Body of pancreas (tissue), 4 donors: ENCODE results near the gene SLMAP. TPM values are rescaled to one million over a fixed set of nuclear protein-coding genes. Genes with fewer than 3 reads are reported as not detected.

Source experiments
- ATAC-seq: fragments of 150-250 bp; one replicate; pipeline ENCODE4 v1.9.1; 2016
- DNase-seq, 4 donors: peaks; one replicate each; pipeline ENCODE4 v3.0.0-alpha.2; 2019
- H3K27ac ChIP-seq, 4 donors: fragments of 200-600 bp; sonication (generic); 1 replicate in 3 of 4; 2 replicates in 1 of 4; pipeline versions ENCODE4 v1.5.1 to v1.6.1; 2016 to 2019; ENCODE audit warnings: mild to moderate bottlenecking in 1 of 4, mixed read lengths in 1 of 4, moderate library complexity in 1 of 4
- H3K27me3 ChIP-seq, 2 donors: fragments of 200-600 bp; sonication (generic); one replicate each; pipeline ENCODE4 v1.6.0; 2016; ENCODE audit warnings: mild to moderate bottlenecking in 1 of 2
- H3K36me3 ChIP-seq, 2 donors: fragments of 200-600 bp; sonication (generic); replicated peaks in 1 of 2; 2 replicates each; pipeline ENCODE4 v1.5.1; 2016; ENCODE audit warnings: low read depth in 2 of 2; ENCODE audit not compliant: insufficient read depth in 1 of 2
- H3K4me1 ChIP-seq: fragments of 200-600 bp; sonication (generic); one replicate; pipeline ENCODE4 v1.6.0; 2016
- H3K4me3 ChIP-seq, 2 donors: fragments of 200-600 bp; sonication (generic); 1 replicate in 1 of 2; 2 replicates in 1 of 2; pipeline ENCODE4 v1.5.1; 2016 to 2019
- H3K9me3 ChIP-seq, 3 donors: fragments of 200-600 bp; sonication (generic); 1 replicate in 2 of 3; 2 replicates in 1 of 3; pipeline ENCODE4 v1.5.1; 2016
- CTCF ChIP-seq, 7 experiments: fragments of 450-650 bp in 4 of 7; fragments of 200-600 bp in 3 of 7; sonication (generic) in 3 of 7; IDR thresholded peaks; one replicate each; pipeline ENCODE4 v1.5.1; 2016 to 2019; ENCODE audit warnings: antibody characterized with exemption in 7 of 7
- POLR2A ChIP-seq, 3 donors: fragments of 450-650 bp; IDR thresholded peaks; one replicate each; pipeline ENCODE4 v1.6.1; 2016; ENCODE audit warnings: antibody characterized with exemption in 3 of 3, mild to moderate bottlenecking in 2 of 3
- WGBS, 2 donors: methylation state at CpG; one replicate each; pipeline ENCODE4 v1.1.5; 2017; 5-methylcytosine and 5-hydroxymethylcytosine counted together
- intact Hi-C: fragments of 100-400 bp; cut with DNase I; formaldehyde crosslinking; loops from one replicate; pipeline ENCODE4 v1.15.1; 2023
- total RNA-seq, 2 donors: library from RNA; depleted of rRNA; stranded (reverse); fragments of >200 nt; gene quantifications; one replicate each; pipeline ENCODE4 v1.1.0, GENCODE V29; 2016

The SLMAP gene
- total RNA-seq, 2 donors from 2014 or later, result 36.6 TPM

DNA sequence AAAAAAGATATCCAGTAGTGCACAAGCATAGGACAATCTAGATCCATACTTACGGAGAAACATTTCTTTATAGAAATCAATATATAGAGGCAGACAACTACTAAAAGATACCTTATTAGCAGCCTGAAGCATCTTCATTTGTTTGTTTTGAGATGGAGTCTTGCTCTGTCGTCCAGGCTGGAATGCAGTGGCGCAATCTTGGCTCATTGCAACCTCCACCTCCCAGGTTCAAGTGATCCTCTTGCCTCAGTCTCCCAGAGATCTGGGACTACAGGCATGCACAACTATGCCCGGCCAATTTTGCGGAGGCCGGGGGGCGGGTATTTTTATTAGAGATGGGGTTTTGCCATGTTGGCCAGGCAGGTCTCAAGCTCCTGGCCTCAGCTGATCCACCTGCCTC is 18.3 kb upstream of the SLMAP start:
- Histone ChIP-seq H3K36me3 (no peaks in the 10 kb centered on the region), H3K27me3 (no peaks in the 10 kb centered on the region), H3K27ac (no peak overlapping the region), H3K4me1 (no peaks in the 10 kb centered on the region), H3K4me3 (no peak overlapping the region), H3K9me3 (no peaks in the 10 kb centered on the region)
- 91 to 94% methylated on average over 3 to 7 of the region's 7 CpGs for WGBS, 2 donors
- DNase-seq (no peak), ATAC-seq (no peak)
- intact Hi-C loops, result no loop called here
- TF ChIP-seq CTCF (IDR thresholded peaks at IDR 0.05) (no peak), POLR2A (IDR thresholded peaks at IDR 0.05) (no peak)

DNA sequence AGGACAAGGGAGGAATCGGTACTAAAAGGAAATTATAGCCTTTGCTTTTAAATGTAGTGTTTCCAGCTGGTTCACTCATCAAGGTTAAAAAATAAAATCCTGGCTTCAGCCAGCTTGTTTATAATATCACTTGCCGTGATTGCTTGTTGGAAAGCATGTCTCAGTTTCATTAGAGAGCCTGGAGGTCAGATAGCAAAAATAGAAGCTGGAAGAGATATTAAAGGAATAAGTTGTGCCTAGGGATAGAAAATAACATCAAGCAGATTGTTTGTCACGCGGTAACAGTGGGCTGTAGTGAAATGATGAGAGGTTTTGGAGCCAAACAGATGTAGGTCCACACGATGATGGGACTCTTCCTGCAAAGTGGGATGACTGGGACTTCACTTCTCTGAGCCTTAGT is 17.7 kb upstream of the SLMAP start:
- WGBS, 2 donors, result 76 to 83% methylated on average over 5 of the region's 5 CpGs
- Histone ChIP-seq H3K4me3 (no peak overlapping the region), H3K27ac (no peak overlapping the region), H3K4me1 (no peaks in the 10 kb centered on the region), H3K27me3 (no peaks in the 10 kb centered on the region), H3K36me3 (no peaks in the 10 kb centered on the region), H3K9me3 (no peaks in the 10 kb centered on the region)
- ATAC-seq (no peak), DNase-seq (no peak)
- TF ChIP-seq CTCF (IDR thresholded peaks at IDR 0.05), result no peak
- TF ChIP-seq POLR2A (IDR thresholded peaks at IDR 0.05), result no peak
- intact Hi-C loops, result no loop called here

DNA sequence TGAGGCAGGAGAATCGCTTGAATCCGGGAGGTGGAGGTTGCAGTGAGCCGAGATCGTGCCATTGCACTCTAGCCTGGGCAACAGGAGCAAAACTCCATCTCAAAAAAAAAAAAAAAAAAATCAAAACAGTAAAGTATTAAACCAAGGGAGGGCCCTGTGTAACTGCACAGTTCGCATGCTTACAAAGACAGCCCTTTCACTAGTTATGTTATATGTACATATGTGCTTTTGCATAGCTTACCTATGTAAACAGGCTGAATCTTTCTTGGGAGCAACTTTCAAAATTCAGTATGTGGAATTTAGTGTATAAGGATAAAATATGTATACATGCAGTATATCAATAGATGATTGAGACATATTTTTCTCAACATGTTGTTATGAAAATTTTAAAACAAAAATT is 16.1 kb upstream of the SLMAP start:
- no peaks in the 10 kb centered on the region for H3K27me3 ChIP-seq
- H3K9me3 ChIP-seq, result no peaks in the 10 kb centered on the region
- H3K27ac ChIP-seq, result no peak overlapping the region
- TF ChIP-seq CTCF (IDR thresholded peaks at IDR 0.05), result no peak
- no peak for TF ChIP-seq POLR2A (IDR thresholded peaks at IDR 0.05)
- WGBS, 2 donors, result 89 to 93% methylated on average over 5 of the region's 5 CpGs
- DNase-seq, result no peak
- intact Hi-C loops, result no loop called here
- H3K4me1 ChIP-seq, result no peaks in the 10 kb centered on the region
- ATAC-seq, result no peak
- H3K4me3 ChIP-seq, result no peak overlapping the region
- H3K36me3 ChIP-seq, result no peaks in the 10 kb centered on the region

GRCh38 chr3:57743496-57743895 is 12.6 kb upstream of the SLMAP start:
- 57 to 93% methylated on average over 1 of the region's 1 CpG for WGBS, 2 donors
- ATAC-seq (no peak), DNase-seq (no peak)
- TF ChIP-seq POLR2A (IDR thresholded peaks at IDR 0.05) (no peak), CTCF (IDR thresholded peaks at IDR 0.05) (no peak)
- Histone ChIP-seq H3K27ac (no peak overlapping the region), H3K4me3 (no peak overlapping the region), H3K4me1 (no peaks in the 10 kb centered on the region), H3K36me3 (no peaks in the 10 kb centered on the region), H3K27me3 (no peaks in the 10 kb centered on the region), H3K9me3 (no peaks in the 10 kb centered on the region)
- intact Hi-C loops, result no loop called here

DNA sequence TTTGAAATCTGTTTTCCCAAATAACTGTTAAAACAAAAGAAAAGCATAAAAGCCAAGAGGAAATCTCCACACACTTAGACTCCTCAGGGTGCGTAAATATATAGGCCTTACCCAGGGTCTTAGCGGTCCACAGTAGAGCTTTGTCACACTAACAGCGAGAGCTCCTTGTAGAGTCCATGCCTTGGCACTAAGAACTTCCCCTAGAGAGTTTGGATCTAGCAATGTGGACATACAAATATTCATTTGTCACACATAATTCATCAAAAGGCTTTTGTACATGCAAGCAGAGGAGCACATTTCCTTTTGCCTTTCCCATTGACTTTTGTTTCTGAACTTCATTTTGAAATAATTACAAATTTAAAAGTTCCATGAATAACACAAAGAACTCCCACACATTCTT is 11.0 kb upstream of the SLMAP start:
- H3K27ac ChIP-seq, result no peak overlapping the region
- no peaks in the 10 kb centered on the region for H3K4me1 ChIP-seq
- no peaks in the 10 kb centered on the region for H3K9me3 ChIP-seq
- no peak for DNase-seq
- ATAC-seq, result no peak
- intact Hi-C loops, result no loop called here
- H3K27me3 ChIP-seq, result no peaks in the 10 kb centered on the region
- no peaks in the 10 kb centered on the region for H3K36me3 ChIP-seq
- TF ChIP-seq CTCF (IDR thresholded peaks at IDR 0.05) (no peak), POLR2A (IDR thresholded peaks at IDR 0.05) (no peak)
- WGBS, 2 donors, result 84 to 87% methylated on average over 3 of the region's 3 CpGs
- H3K4me3 ChIP-seq, result no peak overlapping the region
